HCT116 (cell line): ENCODE measurements around the gene TBC1D2B. TPM values are rescaled to one million over a fixed set of nuclear protein-coding genes. Genes with fewer than 3 reads are reported as not detected.

Experiments
- ATAC-seq: fragments of 200-7000 bp; cut with Tn5 transposase; 2 replicates; pipeline ENCODE4 v1.9.1; 2020; ENCODE audit warnings: mild to moderate bottlenecking, moderate library complexity
- BruUV-seq: library from RNA; stranded (reverse); fragments of 400-500 nt; replicated peaks from 2 replicates; lab custom pipeline; 2021; lab: Mats Ljungman, UMichigan
- CTCF ChIA-PET: fragments of 300-600 bp; sonication (Branson Sonifier 250); formaldehyde crosslinking; loops from one replicate; lab custom pipeline; 2021; ENCODE audit warnings: antibody characterized with exemption; lab: Charles Lee
- POLR2A ChIA-PET: fragments of 300-600, 350-600 bp; sonication (Branson Sonifier 250); formaldehyde crosslinking; loops from one replicate; lab custom pipeline; 2021; ENCODE audit warnings: antibody characterized with exemption; lab: Charles Lee
- RAD21 ChIA-PET, 2 experiments: fragments of 300-600 bp; sonication (Branson Sonifier 250); formaldehyde crosslinking; loops; one replicate each; lab custom pipeline; 2023; ENCODE audit warnings: low total read pairs in 2 of 2; ENCODE audit not compliant: uncharacterized antibody in 2 of 2, unreplicated experiment in 2 of 2, low non-redundant PET in 1 of 2; lab: Charles Lee
- DNase-seq: peaks from one replicate; pipeline ENCODE4 v3.0.0-alpha.2; 2010; ENCODE audit warnings: low read depth, low spot score
- H2AFZ ChIP-seq: fragments of 200-600 bp; shearing (Covaris generic), sonication (generic); 2 replicates; pipeline ENCODE4 v1.6.1; 2017; ENCODE audit warnings: low read depth, mixed run types, mixed read lengths, antibody characterized with exemption, low read length; ENCODE audit not compliant: poor library complexity, severe bottlenecking
- H3K27ac ChIP-seq: 2 replicates; pipeline ENCODE4 v1.5.1; 2012; ENCODE audit warnings: low read depth, low read length
- H3K27me3 ChIP-seq: fragments of 200-600 bp; sonication (generic); 2 replicates; pipeline ENCODE4 v1.6.1; 2016; ENCODE audit warnings: mixed run types, low read length, mixed read lengths; ENCODE audit not compliant: insufficient read depth
- H3K36me3 ChIP-seq, 2 experiments: fragments of 200-500 bp in 1 of 2; fragments of 200-600 bp in 1 of 2; sonication (Bioruptor generic) in 1 of 2; sonication (generic) in 1 of 2; 2 replicates each; pipeline versions ENCODE4 v1.5.1 to v1.6.1; 2014 to 2016; ENCODE audit warnings: low read length in 2 of 2, inconsistent platforms in 1 of 2, mixed read lengths in 1 of 2, mixed run types in 1 of 2; ENCODE audit not compliant: insufficient read depth in 2 of 2, control insufficient read depth in 1 of 2
- H3K4me1 ChIP-seq, 2 experiments: fragments of 200-600 bp in 1 of 2; sonication (generic) in 1 of 2; 2 replicates each; pipeline versions ENCODE4 v1.5.1 to v1.6.1; 2012 to 2017; ENCODE audit warnings: low read length in 2 of 2, inconsistent platforms in 1 of 2, mild to moderate bottlenecking in 1 of 2, mixed read lengths in 1 of 2, mixed run types in 1 of 2, moderate library complexity in 1 of 2; ENCODE audit not compliant: insufficient read depth in 2 of 2, control insufficient read depth in 1 of 2
- H3K4me2 ChIP-seq: fragments of 200-600 bp; sonication (generic); 2 replicates; pipeline ENCODE4 v1.6.1; 2017; ENCODE audit warnings: mixed run types, low read length, mixed read lengths
- H3K4me3 ChIP-seq, 2 experiments: fragments of 200-600 bp in 1 of 2; sonication (generic) in 1 of 2; replicated peaks in 1 of 2; 2 replicates each; pipeline ENCODE4 v1.5.1; 2011 to 2016; ENCODE audit warnings: low read length in 2 of 2, control low read depth in 1 of 2, low read depth in 1 of 2, mild to moderate bottlenecking in 1 of 2, mixed read lengths in 1 of 2, mixed run types in 1 of 2
- H3K79me2 ChIP-seq: fragments of 200-600 bp; sonication (generic); 2 replicates; pipeline ENCODE4 v1.6.1; 2017; ENCODE audit warnings: mild to moderate bottlenecking, mixed run types, low read length, moderate library complexity, mixed read lengths; ENCODE audit not compliant: insufficient read depth
- H3K9ac ChIP-seq: fragments of 200-600 bp; sonication (generic); 2 replicates; pipeline ENCODE4 v1.6.1; 2016; ENCODE audit warnings: low read length, mixed read lengths
- H3K9me2 ChIP-seq: fragments of 200-600 bp; sonication (generic), shearing (Covaris generic); 2 replicates; pipeline ENCODE4 v1.6.1; 2017; ENCODE audit warnings: mixed run types, mild to moderate bottlenecking, moderate library complexity; ENCODE audit not compliant: insufficient read depth
- H3K9me3 ChIP-seq, 2 experiments: fragments of 200-500 bp in 1 of 2; fragments of 200-600 bp in 1 of 2; sonication (Bioruptor generic) in 1 of 2; sonication (generic) in 1 of 2; 2 replicates each; pipeline ENCODE4 v1.6.1; 2014 to 2017; ENCODE audit warnings: low read length in 2 of 2, mixed read lengths in 2 of 2, inconsistent platforms in 1 of 2, low read depth in 1 of 2, mild to moderate bottlenecking in 1 of 2, mixed run types in 1 of 2, moderate library complexity in 1 of 2; ENCODE audit not compliant: control insufficient read depth in 1 of 2, insufficient read depth in 1 of 2
- H4K20me1 ChIP-seq: fragments of 200-600 bp; sonication (generic), shearing (Covaris generic); 2 replicates; pipeline ENCODE4 v1.6.1; 2017; ENCODE audit warnings: mixed run types, mild to moderate bottlenecking, moderate library complexity; ENCODE audit not compliant: insufficient read depth
- ATF3 ChIP-seq: IDR thresholded peaks from 2 replicates; pipeline ENCODE4 v1.6.1; 2012
- CBX3 ChIP-seq: IDR thresholded peaks from 2 replicates; pipeline ENCODE4 v1.6.1; 2012; ENCODE audit warnings: low read depth
- CEBPB ChIP-seq: IDR thresholded peaks from 2 replicates; pipeline ENCODE4 v1.6.1; 2012; ENCODE audit warnings: low read depth
- CTCF ChIP-seq, 3 experiments: fragments of 200-600 bp in 1 of 3; sonication (generic) in 1 of 3; IDR thresholded peaks in 2 of 3; conservative IDR thresholded peaks in 1 of 3; 2 replicates each; pipeline ENCODE4 v1.5.1; 2012 to 2017; ENCODE audit warnings: low read depth in 2 of 3, low read length in 2 of 3, antibody characterized with exemption in 1 of 3, borderline replicate concordance in 1 of 3, control low read depth in 1 of 3, mild to moderate bottlenecking in 1 of 3, mixed read lengths in 1 of 3, mixed run types in 1 of 3, moderate library complexity in 1 of 3; ENCODE audit not compliant: insufficient read depth in 1 of 3
- ELF1 ChIP-seq: IDR thresholded peaks from 2 replicates; pipeline ENCODE4 v1.6.1; 2012; ENCODE audit warnings: low read depth, borderline replicate concordance
- EZH2 ChIP-seq: fragments of 200-600 bp; sonication (generic); IDR thresholded peaks from 2 replicates; pipeline ENCODE4 v1.6.1; 2017; ENCODE audit warnings: antibody characterized with exemption, mixed run types
- EZH2phosphoT487 ChIP-seq: fragments of 200-600 bp; IDR thresholded peaks from 2 replicates; pipeline ENCODE4 v1.6.1; 2018; ENCODE audit warnings: antibody characterized with exemption, borderline replicate concordance
- FOSL1 ChIP-seq: IDR thresholded peaks from 2 replicates; pipeline ENCODE4 v1.6.1; 2012; ENCODE audit warnings: low read depth
- JUND ChIP-seq: IDR thresholded peaks from 2 replicates; pipeline ENCODE4 v1.6.1; 2012
- MAX ChIP-seq: IDR thresholded peaks from 2 replicates; pipeline ENCODE4 v1.6.1; 2012
- POLR2A ChIP-seq: IDR thresholded peaks from 2 replicates; pipeline ENCODE4 v1.7.0; 2011; ENCODE audit warnings: borderline replicate concordance; ENCODE audit not compliant: insufficient read depth, insufficient read length; ENCODE audit errors: extremely low read depth
- RAD21 ChIP-seq: IDR thresholded peaks from 2 replicates; pipeline ENCODE4 v1.6.1; 2012; ENCODE audit warnings: low read depth, mild to moderate bottlenecking
- SIN3A ChIP-seq: IDR thresholded peaks from 2 replicates; pipeline ENCODE4 v1.6.1; 2012; ENCODE audit warnings: low read depth
- SP1 ChIP-seq: IDR thresholded peaks from 2 replicates; pipeline ENCODE4 v1.6.1; 2012; ENCODE audit warnings: low read depth
- SRF ChIP-seq: IDR thresholded peaks from 2 replicates; pipeline ENCODE4 v1.6.1; 2012; ENCODE audit warnings: low read depth
- TCF7L2 ChIP-seq: IDR thresholded peaks from 2 replicates; pipeline ENCODE4 v1.7.0; 2011; ENCODE audit warnings: borderline replicate concordance, inconsistent platforms; ENCODE audit not compliant: insufficient read depth, insufficient read length; ENCODE audit errors: extremely low read depth
- YY1 ChIP-seq: IDR thresholded peaks from 2 replicates; pipeline ENCODE4 v1.6.1; 2011; ENCODE audit warnings: low read length, low read depth, moderate library complexity, mild to moderate bottlenecking; ENCODE audit not compliant: insufficient replicate concordance; ENCODE audit errors: extremely low read depth
- ZBTB33 ChIP-seq: IDR thresholded peaks from 2 replicates; pipeline ENCODE4 v1.6.1; 2011; ENCODE audit warnings: mild to moderate bottlenecking, low read length, moderate library complexity; ENCODE audit not compliant: insufficient replicate concordance; ENCODE audit errors: extremely low read depth
- ZFX ChIP-seq: fragments of 450-650 bp; IDR thresholded peaks from 2 replicates; pipeline ENCODE4 v1.6.1; 2017
- ZNF274 ChIP-seq: fragments of 200-500 bp; sonication (Bioruptor generic); IDR thresholded peaks from 2 replicates; pipeline ENCODE4 v1.6.1; 2014; ENCODE audit warnings: mild to moderate bottlenecking, low read depth, low read length, inconsistent platforms
- intact Hi-C: fragments of 100-400 bp; cut with micrococcal nuclease; formaldehyde crosslinking; loops from 2 replicates; pipeline ENCODE4 v1.10.0; 2022
- total RNA-seq: library from RNA; stranded (reverse); gene quantifications from one replicate; pipeline ENCODE4 v1.2.1, GENCODE V29; 2021; ENCODE audit not compliant: unreplicated experiment

TBC1D2B gene
- total RNA-seq, 1 experiment from 2014 or later: 16.6 TPM

- no peak for TF ChIP-seq EZH2
- no peak for TF ChIP-seq SP1
- no peak for TF ChIP-seq ZNF274
- TF ChIP-seq SIN3A: no peak
- no peak for TF ChIP-seq FOSL1
- no peak for TF ChIP-seq YY1
- TF ChIP-seq JUND: no peak
- no peak for TF ChIP-seq ELF1
- TF ChIP-seq SRF: no peak
- no peak for TF ChIP-seq EZH2phosphoT487
- no peak for TF ChIP-seq ATF3
- TF ChIP-seq TCF7L2: no peak
- TF ChIP-seq MAX: no peak
- no peak for TF ChIP-seq RAD21
- TF ChIP-seq ZBTB33: no peak
- TF ChIP-seq CBX3: no peak
- TF ChIP-seq ZFX: no peak
- TF ChIP-seq CEBPB: no peak
- no peak for TF ChIP-seq CTCF (IDR thresholded peaks at IDR 0.05 in 2 of 3, conservative IDR thresholded peaks at IDR 0.05 in 1 of 3; ENCODE audit: borderline replicate concordance in 1 of 3, insufficient read depth in 1 of 3, low read depth in 2 of 3, low read length in 2 of 3)
- no peak for TF ChIP-seq POLR2A
- Histone ChIP-seq H2AFZ (no peak overlapping the region), H3K4me1 (no peaks in the 10 kb centered on the region; a peak in 1 of 4 replicates), H3K36me3 (no peaks in the 10 kb centered on the region), H3K79me2 (no peaks in the 10 kb centered on the region), H3K9me3 (no peaks in the 10 kb centered on the region), H3K27me3 (no peaks in the 10 kb centered on the region), H4K20me1 (no peaks in the 10 kb centered on the region), H3K4me2 (no peak overlapping the region), H3K27ac (no peak overlapping the region), H3K4me3 (no peak overlapping the region), H3K9ac (no peak overlapping the region), H3K9me2 (no peaks in the 10 kb centered on the region)
- ATAC-seq (no peak), DNase-seq (no peak)
- RAD21 ChIA-PET: no interaction called here
- BruUV-seq: no TSS peak
- POLR2A ChIA-PET: no interaction called here
- CTCF ChIA-PET: interaction anchor here (0.6 to 0.7 kb wide), 4 partner anchors 9 to 310 kb away, joined by 3 read pairs; no protein-coding TSS in a partner anchor
- intact Hi-C loops: no loop called here
Measured at GRCh38 chr15:77969055-77969454, 108.5 kb downstream of the TBC1D2B start.
